ENCODE measurements around the gene HADHB.
"Not testable (repeated sequence)": the region's sequence is repeated elsewhere in the genome, so short reads cannot be mapped to it uniquely, and the experiment has no call there.

HADHB gene

DNA sequence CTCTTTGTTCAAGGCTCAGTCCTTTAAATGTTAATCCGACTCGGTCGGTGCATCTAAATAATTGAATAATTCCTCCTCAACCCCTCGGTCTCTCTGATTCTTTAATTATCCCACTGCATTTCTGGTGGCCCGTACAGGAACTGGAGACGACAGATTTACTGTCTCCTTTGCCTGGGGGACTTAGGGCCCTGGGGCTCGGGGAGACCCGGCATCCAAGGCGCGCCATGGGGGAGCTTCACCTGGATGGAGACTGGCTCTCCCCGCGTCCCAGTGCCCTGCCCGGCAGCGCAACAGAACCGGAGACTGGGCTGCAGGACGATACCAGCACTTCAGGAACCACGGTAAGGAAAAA, 53.5 kb downstream of the HADHB start:
- DNase-seq (ENCODE audit: low spot score): no peak

DNA sequence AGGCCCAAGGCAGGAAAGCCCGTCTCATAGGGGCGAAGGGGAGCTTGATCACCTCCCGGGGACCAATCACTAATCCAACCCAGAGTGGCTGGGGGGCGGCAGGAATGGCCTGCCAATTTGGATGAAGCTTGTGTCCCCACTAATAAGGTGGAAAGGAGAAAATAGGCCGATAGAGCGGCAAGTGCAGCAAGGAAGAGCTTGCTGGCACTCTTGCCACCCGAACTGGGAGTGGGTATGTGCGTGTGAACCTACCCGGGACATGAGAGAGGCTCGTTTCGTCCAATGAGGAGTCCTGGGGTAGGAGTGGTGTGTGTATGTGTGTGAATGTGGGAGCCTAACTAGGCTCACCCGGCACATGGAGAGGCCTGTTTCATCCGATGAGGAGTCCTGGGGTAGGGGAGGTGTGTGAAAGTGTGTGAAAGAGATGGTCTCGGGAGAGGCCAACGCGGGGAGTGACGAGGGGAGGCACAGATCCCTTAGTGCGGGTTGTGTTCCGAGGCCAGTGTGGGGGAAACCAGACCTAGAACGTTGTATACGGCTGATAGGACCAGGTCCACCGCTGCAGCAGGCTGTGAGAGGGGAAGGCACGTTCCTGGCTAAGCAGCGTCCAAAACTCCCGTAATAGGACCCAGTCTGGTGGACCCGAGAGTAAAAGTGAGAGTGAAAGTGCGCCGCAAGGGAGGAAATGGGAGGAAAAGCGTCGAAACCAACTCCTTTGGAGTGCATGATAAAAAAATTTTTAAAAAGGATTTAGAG, 54.1 kb downstream of the HADHB start:
- peak; percentile 55 for DNase-seq (ENCODE audit: low spot score)

DNA sequence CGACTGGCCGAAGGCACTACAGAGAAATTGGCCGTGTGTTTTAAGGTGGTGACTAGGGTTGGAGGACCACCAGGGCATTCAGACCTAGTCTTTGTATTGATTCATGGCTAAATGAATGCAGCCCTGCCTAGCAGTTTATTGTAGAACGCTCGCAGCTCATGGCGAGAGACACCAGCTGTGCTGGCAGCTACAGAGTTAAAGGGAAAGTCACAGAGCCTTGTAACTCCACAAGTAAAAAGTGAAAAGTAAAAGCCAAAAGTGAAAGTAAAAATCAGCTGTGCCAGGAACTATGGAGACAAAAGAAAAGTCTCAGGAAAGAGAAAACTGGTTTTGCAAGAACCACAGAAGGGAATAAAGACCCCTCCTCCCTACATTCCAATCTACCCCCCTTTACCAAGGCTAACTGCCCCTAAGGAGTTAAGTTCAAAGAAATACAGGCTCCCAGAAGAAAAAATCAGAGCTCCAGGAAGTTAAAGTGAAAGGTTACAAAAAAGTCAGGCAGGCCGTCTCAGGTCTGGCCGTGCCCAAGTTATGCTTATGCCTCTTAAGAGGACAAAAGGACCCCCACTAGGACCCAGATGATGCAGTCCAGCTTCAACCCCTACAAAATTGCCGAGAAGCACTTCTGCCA, 54.8 kb downstream of the HADHB start:
- peak; percentile 74 for DNase-seq (ENCODE audit: low spot score)

DNA sequence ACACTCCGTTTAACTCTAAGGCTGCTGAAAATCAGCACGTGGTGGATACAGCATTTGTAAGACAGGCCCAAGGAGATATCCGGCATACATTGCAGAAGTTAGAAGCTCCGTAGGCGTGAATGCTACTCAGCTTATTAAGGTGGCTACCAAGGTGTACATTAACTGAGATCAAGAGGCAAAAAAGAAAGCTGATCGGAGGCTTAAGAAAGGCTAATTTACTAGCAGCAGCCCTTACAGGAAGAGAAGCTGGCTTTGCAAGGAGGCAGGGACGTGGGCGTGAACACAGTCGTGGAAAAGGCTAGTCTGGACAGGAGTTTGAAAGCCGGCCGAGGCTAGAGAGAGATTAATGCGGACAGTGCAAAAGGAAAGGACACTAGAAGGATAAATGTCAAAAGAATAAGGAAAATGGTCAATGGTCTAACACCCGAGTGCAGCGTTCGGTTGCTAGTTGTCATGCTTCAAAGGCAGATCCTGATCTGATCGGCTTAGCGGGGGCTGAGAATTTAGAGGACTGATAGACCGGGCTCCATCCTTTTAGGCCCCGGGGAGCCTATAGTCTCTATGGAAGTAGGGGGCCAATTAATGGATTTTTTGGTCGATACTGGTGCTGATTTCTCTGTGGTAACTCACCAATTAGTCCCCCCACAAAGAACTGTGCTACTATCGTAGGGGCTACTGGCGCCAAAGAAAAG, 55.6 kb downstream of the HADHB start:
- no peak for DNase-seq (ENCODE audit: low spot score)

DNA sequence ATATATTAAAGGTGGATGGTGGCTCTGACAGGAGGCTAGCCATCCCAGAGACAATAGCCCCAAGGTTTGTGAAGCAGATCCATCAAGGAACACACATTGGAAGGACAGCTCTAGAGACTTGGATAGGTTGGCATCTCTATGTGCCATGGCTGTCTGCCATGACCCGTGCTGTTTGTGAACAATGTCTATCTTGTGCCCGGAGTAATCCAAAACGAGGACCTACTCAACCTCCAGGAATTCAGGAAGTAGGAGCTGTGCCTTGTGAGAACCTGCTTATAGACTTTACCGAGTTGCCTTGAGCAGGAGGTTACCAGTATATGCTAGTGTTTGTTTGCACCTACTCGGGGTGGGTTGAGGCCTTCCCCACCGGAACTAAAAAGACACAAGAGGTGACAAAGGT, 58.1 kb downstream of the HADHB start:
- DNase-seq (ENCODE audit: low spot score): no peak

DNA sequence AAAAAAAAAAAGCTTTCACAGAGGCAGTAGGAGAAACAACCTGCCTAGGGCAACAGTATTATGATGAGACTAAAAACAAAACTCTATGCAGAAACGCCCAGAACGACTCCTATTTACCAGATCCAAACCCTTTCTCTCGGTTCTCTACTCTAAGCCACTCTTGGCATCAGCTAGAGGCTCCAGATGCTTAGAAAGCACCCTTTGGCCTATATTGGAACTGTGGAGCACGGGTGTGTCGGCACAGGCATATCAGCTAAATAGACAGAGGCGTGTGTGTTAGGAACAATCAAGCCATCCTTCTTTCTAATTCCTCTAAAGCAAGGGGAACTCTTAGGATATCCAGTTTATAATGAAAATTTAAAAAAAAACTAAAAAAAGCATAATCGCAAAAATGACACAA, 60.4 kb downstream of the HADHB start:
- not testable (repeated sequence) for DNase-seq (ENCODE audit: low spot score)

DNA sequence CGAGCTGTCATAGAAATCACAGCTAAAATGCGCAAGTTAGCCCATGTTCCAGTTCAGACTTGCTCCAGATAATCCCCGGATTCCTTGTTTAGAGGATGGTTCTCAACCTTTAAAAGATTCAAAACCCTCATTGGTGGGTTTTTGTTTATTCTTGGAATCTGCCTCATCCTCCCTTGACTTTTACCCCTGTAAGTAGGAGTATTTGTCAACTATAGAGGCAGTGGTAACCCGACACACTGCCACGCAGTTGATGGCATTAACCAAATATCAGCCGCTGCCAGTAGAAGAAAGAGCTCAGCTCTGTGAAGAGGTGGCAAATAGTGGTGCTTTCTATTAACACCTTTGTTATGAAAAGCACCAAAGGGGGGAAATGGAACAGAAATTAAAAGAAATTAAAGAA, 60.8 kb downstream of the HADHB start:
- no peak for DNase-seq (ENCODE audit: low spot score)

DNA sequence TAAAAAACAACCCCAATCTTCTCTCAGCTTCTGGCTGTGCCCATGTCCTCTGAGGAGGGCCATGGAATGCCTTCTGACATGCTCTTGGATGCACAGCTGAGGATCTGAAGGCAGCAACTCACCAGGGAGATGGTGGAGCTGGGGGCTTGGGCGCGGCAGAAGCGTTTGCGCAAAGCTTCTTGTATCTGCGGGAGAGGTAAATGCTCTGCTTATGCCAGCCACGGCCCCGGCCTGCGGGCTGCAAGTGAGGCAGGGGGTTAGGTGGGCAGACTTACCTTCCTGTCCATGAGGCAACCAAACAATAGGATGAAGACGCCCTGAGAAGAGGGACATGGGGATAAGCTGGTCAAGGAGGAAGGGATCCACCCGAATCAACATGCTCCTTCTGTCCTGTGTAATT, 65.2 kb downstream of the HADHB start:
- no peak for DNase-seq (ENCODE audit: low spot score)

DNA sequence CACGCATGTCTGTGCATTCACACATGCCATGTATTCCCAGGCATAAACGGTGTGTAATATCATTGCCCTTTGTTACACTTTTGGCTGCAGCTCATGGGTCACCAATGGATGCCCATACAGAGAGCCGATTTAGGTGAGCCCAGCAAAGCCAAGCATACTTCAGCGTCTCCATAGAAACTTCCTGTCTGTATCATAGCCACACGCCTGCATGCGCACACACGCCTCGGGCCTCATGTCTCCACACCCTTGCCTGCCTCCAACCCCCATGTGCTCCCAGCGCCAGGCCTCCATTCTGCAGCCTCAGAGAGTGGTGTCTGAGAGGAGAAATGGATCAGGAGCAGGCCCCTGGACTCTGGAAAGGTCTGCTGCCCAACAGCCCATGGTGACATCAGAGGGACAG, 67.7 kb downstream of the HADHB start:
- no peak for DNase-seq (ENCODE audit: low spot score)

DNA sequence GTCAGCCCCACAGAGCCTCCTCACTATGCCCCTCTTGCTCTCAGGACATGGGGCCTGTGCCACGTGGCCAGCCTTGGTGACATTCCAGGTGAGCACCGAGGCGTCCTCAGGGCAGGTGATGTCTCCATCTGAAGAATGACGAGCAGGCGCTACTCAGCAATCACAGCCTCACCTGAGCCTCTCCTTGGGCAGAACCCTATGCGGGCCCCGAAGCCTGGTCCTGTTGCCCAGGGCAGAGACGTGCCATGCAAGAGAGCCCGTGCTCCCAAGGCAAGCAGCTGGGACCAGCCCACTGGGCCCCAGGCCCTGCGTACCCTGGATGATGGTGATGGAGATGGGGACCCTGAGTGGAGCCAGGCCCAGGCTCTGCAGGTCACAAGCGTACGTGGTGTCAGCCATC, 68.7 kb downstream of the HADHB start:
- DNase-seq (ENCODE audit: low spot score): no peak

DNA sequence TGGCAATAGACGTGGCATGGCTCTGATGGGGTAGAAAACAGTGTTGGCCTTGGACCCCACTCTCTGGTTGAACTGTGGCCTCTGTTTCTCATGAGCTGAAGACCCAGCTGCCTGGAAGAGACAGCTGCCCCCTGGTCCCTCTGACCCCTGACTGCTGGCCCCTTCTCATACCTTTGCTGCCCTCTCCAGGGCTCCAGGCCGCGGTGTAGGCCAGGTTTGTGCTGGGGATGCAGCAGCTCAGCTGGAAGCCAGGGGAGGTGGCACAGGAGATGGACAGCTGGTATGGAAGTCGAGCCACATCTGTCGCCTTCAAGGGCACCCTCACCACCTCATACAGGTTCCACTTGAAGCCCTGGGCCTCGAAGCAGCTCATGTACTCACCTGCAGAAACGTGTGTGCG, 69.5 kb downstream of the HADHB start:
- DNase-seq (ENCODE audit: low spot score): no peak

DNA sequence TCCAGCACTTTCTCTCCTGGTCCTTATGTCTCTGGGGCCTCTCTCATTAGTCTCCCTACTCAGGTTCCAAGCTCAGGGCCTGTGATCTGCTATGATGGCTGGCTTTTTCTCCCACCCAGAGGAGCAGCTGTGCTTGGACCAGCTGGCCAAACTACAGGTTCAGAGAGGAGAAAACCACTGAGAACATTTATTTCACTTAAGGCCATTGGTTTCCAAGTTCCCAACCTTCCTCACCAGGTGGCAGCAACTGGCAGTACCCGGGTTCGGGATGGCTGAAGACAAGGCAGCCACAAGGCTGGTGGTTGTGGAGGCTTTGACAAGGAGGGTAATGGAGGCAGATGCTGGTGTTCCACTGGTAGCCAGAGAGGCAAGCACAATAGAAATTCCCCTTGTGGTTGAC, 71.3 kb downstream of the HADHB start:
- no peak for DNase-seq (ENCODE audit: low spot score)

DNA sequence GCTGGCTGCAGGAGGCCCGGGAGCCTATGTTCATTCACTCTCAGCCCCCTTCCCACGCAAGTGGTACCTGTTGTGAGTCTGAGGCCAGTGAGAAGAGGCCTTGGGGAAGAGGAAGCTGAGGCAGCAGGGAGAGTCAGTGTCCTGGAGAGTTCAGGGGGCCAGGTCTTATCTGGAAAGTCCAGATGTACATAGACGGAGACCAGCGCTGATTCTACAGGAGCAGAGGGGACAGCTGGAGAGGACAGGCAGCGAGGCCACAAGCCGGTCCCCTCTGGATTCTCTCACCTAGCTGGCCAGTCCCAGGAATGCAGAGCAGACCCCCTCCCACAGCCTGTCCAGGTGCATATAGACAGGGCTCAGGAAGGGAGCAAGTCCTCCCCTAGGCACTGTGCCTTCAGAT, 72.1 kb downstream of the HADHB start:
- no peak for DNase-seq (ENCODE audit: low spot score)

DNA sequence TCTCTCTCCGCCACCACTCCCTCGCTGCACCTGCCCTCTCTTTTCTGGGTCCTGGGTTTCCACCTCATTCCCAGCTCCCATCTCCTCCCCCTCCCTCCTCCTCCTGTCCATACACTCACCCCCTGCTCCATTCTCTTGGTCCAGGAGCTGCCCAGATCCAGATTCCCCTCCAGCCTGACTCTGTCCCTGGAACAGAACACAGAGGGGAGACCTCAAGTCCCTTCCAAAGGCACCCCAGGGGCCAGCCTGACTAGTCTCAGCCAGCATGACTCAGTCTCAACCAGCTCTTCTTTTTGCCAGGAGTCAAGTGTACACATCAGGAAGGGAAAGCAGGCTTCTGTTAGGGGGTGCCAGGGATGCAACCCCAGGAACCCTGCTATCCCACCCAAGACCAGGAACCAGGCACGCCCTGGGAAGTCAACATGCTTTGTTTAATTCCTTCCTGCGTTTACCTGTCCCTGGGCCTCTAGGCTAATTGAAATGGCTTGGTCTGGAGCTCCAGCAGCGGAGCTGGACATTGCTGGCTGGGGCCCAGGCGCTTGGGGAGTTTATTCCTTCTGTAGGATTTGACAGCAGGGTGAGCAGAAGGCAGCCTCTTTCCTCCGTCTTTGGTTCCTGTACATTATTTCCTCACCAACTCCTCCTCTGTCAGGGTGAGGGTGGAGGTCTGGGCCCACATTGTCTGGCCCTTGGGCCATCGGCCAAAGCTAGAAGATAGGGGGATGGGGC, 72.8 kb downstream of the HADHB start:
- peak; percentile 89 for DNase-seq (ENCODE audit: low spot score)

DNA sequence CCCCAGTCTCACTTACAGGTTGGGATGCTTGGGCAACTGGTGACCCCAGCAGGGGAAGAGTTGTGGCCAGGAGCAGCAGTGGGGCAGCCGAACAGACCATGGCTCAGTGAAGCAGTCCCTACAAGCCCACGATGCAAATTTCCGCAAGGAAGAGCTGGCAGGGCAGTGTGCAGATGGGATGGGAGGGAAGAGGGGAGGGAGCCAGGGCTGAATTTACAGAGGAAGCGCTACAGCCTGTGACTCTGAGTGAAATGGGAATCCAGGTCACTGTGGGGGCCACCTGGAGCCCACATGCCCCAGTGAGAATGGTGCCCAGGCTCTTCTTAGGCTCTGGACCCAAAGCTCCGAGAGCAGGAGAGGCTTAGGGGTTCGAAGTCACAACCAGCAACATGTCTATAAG, 74.2 kb downstream of the HADHB start:
- DNase-seq (ENCODE audit: low spot score): peak; percentile 94

DNA sequence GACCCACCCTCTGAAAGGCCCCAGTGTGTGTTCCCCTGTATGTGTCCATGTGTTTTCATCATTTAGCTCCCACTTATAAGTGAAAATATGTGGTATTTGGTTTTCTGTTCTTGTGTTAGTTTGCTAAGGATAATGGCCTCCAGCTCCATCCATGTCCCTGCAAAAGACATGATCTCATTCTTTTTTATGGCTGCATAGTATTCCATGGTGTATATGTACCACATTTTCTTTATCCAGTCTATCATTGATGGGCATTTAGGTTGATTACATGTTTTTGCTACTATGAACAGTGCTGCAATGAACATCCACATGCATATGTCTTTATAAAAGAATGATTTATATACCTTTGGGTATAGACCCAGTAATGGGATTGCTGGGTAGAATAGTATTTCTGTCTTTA, 79.7 kb downstream of the HADHB start:
- DNase-seq (ENCODE audit: low spot score): not testable (repeated sequence)

DNA sequence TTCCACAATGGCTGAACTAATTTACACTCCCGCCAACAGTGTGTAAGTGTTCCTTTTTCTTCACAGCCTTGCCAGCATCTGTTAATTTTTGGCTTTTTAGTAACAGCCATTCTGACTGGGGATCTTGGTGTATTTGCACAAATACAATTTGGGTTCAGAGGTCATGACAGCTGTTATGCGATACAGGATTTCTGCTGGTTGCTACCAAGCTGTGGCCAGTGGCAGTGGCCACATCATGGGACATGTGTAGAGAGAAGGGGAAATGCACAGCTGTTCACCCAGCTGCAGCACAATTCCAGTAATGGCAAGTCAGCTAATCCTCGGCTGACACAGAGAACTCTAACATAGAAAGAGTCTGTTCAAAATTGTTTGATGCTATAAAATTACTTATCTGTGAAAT, 80.2 kb downstream of the HADHB start:
- no peak for DNase-seq (ENCODE audit: low spot score)

DNA sequence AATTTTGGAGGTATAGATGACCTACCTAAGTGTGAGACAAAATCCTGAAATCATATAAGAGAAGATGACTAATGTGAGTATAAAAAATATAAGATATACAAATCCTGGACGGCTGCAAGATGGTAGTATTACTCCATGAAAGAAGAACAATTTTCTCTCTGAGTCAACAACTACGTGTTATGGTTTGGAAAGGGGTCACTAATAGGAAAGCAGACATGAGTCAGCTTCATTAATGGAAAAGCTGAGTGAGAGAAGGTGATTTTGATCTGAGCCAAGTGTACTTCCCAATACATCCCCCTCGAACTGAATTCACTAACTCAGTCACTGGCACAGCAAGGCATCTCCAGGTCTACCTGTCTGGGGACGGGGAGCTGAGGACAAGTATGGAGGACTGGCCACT, 81.1 kb downstream of the HADHB start:
- no peak for DNase-seq (ENCODE audit: low spot score)

DNA sequence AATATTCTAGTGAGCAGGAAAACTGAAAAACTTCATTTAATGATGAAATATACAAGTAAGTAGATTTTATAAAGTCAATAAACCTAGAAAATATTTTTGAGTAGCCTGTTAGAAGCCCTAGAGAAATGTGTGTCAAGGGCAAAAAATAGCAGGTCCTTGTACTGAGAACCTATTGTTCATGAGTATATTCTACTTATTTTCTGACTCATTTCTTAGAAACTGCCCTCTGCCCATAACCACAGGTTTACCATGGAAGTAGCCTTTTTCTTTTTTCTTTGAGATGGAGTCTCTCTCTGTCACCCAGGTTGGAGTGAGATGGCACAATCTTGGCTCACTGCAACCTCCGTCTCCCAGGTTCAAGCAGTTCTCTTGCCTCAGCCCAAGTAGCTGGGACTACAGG, 81.8 kb downstream of the HADHB start:
- no peak for DNase-seq (ENCODE audit: low spot score)

DNA sequence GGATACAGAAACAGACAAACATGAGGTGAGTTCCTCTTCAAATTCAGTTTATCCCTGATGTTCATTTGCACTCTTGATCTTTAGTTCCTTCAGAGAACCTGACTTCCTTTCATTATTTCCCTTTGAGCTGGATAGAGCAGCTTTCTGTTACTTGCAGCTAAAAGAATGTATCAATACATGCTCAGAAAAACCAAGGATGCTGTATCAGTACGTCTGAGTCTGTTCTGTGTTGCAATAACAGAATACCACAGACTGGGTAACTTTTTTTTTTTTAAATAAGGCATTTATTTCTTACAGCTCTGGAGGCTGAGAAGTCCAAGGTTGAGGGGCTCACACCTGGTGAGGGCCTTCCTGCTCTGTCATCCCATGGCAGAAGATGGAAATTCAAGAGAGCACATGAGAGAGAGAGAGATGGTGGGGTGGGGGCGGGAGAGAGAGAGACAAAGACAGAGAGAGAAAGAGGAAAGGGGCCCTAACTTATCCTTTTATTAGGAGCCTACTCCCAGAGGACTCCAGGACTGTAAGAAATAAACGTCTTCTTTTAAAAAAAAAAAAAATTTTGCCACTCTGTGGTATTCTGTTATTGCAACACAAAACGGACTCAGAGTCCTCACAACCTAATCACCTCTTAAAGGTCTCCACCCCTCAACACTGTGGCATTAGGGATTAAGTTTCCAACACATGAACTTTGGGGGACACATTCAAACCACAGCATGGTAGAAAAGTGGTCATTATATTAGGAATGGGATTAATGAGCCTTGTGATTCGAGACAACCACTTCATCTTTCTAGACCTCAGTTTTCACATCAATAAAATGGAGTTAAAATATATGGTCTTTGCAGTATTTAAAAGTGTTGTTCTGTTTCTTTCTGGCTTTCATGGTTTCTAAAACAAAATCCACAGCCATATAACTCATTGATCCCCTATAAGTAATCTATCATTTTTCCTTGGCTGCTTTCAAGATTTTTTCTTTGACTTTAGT, 82.8 kb downstream of the HADHB start:
- DNase-seq (ENCODE audit: low spot score): no peak

DNA sequence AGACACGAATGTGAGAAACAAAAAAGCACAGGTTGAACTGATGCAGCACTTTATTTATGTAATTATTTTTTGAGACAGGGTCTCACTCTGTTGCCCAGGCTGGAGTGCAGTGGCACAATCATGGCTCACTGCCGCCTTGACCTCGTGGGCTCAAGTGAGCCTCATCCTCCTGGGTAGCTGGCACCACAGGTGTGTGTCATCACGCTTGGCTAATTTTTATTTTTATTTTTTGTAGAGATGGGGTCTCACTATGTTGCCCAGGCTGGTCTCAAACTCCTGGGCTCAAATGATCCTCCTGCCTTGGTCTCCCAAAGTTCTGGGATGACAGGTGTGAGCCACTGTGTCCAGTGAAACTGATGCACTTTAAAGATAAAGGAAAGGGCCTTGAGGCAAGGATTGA, 84.3 kb downstream of the HADHB start:
- not testable (repeated sequence) for DNase-seq (ENCODE audit: low spot score)

DNA sequence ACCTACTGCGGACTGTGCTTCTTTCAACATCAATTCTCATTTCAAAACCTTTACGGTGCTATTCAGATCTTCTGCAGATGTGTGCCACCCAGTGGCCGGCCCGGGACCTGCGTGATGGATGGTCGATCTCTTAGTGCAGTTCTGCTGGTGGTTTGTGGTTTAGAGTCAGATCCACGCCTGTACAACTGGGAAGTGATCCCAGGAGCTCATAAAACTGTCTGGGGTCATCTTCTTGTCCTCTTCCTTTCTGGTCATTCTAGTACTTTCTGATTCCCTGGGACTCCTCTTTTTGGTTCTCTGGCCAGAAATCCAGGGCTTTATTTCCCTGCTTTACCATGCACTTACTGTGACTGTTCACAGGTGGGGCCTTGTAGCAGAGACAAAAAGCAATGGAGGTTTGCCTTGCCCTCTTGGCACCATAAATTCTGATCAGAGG, 85.4 kb downstream of the HADHB start:
- peak; percentile 89 for DNase-seq (ENCODE audit: low spot score)
